ENCODE results near the gene AIG1. TPM values are rescaled to one million over a fixed set of nuclear protein-coding genes. Genes with fewer than 3 reads are reported as not detected.
A peak's percentile ranks its signal among the peaks of the same experiment; 100 is the strongest.

The AIG1 gene
- total RNA-seq, 1 donor: 70.9 TPM

GRCh38 chr6:143125864-143126573, 65.3 kb downstream of the AIG1 start:
- TF ChIP-seq CTCF (IDR thresholded peaks at IDR 0.05; ENCODE audit: extremely low read depth, low read depth, low read length): no peak
- Histone ChIP-seq H3K4me2 (ENCODE audit: insufficient read depth, low read length) (peak overlapping the region; percentile 88), H2AFZ (ENCODE audit: low read length) (peak overlapping the region; percentile 53), H3K27ac (ENCODE audit: low read depth, low read length) (peak overlapping the region; percentile 91), H3K27me3 (ENCODE audit: insufficient read depth, low read length) (no peaks in the 10 kb centered on the region), H3K79me2 (ENCODE audit: insufficient read depth, low read length) (no peaks in the 10 kb centered on the region), H3K9me3 (ENCODE audit: low read depth, low read length) (peaks cover 3% of the 10 kb centered on the region), H3K4me1 (ENCODE audit: insufficient read depth, low read length) (peaks cover 48% of the 10 kb centered on the region), H3K36me3 (ENCODE audit: insufficient read depth, low read length) (peaks cover 4% of the 10 kb centered on the region), H4K20me1 (ENCODE audit: insufficient read depth, low read length) (no peaks in the 10 kb centered on the region), H3K4me3 (ENCODE audit: insufficient read depth, low read length) (peak overlapping the region; percentile 61)
- DNase-seq (ENCODE audit: insufficient read length, low spot score, missing footprints): peak; percentile 72

GRCh38 chr6:143126574-143126941, 65.9 kb downstream of the AIG1 start:
- Histone ChIP-seq H3K27me3 (ENCODE audit: insufficient read depth, low read length) (no peaks in the 10 kb centered on the region), H4K20me1 (ENCODE audit: insufficient read depth, low read length) (no peaks in the 10 kb centered on the region), H2AFZ (ENCODE audit: low read length) (no peak overlapping the region), H3K9me3 (ENCODE audit: low read depth, low read length) (peaks cover 7% of the 10 kb centered on the region), H3K79me2 (ENCODE audit: insufficient read depth, low read length) (no peaks in the 10 kb centered on the region), H3K4me2 (ENCODE audit: insufficient read depth, low read length) (peak overlapping the region; percentile 88), H3K4me3 (ENCODE audit: insufficient read depth, low read length) (peak overlapping the region; percentile 61), H3K36me3 (ENCODE audit: insufficient read depth, low read length) (peaks cover 8% of the 10 kb centered on the region), H3K27ac (ENCODE audit: low read depth, low read length) (peak overlapping the region; percentile 91), H3K4me1 (ENCODE audit: insufficient read depth, low read length) (peaks cover 48% of the 10 kb centered on the region)
- DNase-seq (ENCODE audit: insufficient read length, low spot score, missing footprints): no peak
- TF ChIP-seq CTCF (IDR thresholded peaks at IDR 0.05; ENCODE audit: extremely low read depth, low read depth, low read length): no peak

- no peak for DNase-seq (ENCODE audit: insufficient read length, low spot score, missing footprints)
- H3K4me3 ChIP-seq (ENCODE audit: insufficient read depth, low read length): no peak overlapping the region
- H4K20me1 ChIP-seq (ENCODE audit: insufficient read depth, low read length): no peaks in the 10 kb centered on the region
- H3K36me3 ChIP-seq (ENCODE audit: insufficient read depth, low read length): peaks cover 10% of the 10 kb centered on the region
- peaks cover 8% of the 10 kb centered on the region for H3K9me3 ChIP-seq (ENCODE audit: low read depth, low read length)
- H3K27ac ChIP-seq (ENCODE audit: low read depth, low read length): peak overlapping the region; percentile 17
- TF ChIP-seq CTCF (IDR thresholded peaks at IDR 0.05; ENCODE audit: extremely low read depth, low read depth, low read length): no peak
- peaks cover 44% of the 10 kb centered on the region for H3K4me1 ChIP-seq (ENCODE audit: insufficient read depth, low read length)
- no peak overlapping the region for H3K4me2 ChIP-seq (ENCODE audit: insufficient read depth, low read length)
- H3K79me2 ChIP-seq (ENCODE audit: insufficient read depth, low read length): no peaks in the 10 kb centered on the region
- no peak overlapping the region for H2AFZ ChIP-seq (ENCODE audit: low read length)
- H3K27me3 ChIP-seq (ENCODE audit: insufficient read depth, low read length): no peaks in the 10 kb centered on the region
Measured at GRCh38 chr6:143127941-143128680, 67.4 kb downstream of the AIG1 start.

GRCh38 chr6:143128681-143129015, 68.0 kb downstream of the AIG1 start:
- no peak for DNase-seq (ENCODE audit: insufficient read length, low spot score, missing footprints)
- H3K27me3 ChIP-seq (ENCODE audit: insufficient read depth, low read length): no peaks in the 10 kb centered on the region
- H3K27ac ChIP-seq (ENCODE audit: low read depth, low read length): peak overlapping the region; percentile 17
- no peak overlapping the region for H2AFZ ChIP-seq (ENCODE audit: low read length)
- H3K79me2 ChIP-seq (ENCODE audit: insufficient read depth, low read length): no peaks in the 10 kb centered on the region
- peaks cover 8% of the 10 kb centered on the region for H3K9me3 ChIP-seq (ENCODE audit: low read depth, low read length)
- H3K4me1 ChIP-seq (ENCODE audit: insufficient read depth, low read length): peaks cover 39% of the 10 kb centered on the region
- no peak overlapping the region for H3K4me3 ChIP-seq (ENCODE audit: insufficient read depth, low read length)
- no peak overlapping the region for H3K4me2 ChIP-seq (ENCODE audit: insufficient read depth, low read length)
- H3K36me3 ChIP-seq (ENCODE audit: insufficient read depth, low read length): peaks cover 10% of the 10 kb centered on the region
- no peaks in the 10 kb centered on the region for H4K20me1 ChIP-seq (ENCODE audit: insufficient read depth, low read length)
- TF ChIP-seq CTCF (IDR thresholded peaks at IDR 0.05; ENCODE audit: extremely low read depth, low read depth, low read length): no peak
